CD14-positive monocyte (primary cell): ENCODE data around the gene SMIM26. TPM values are rescaled to one million over a fixed set of nuclear protein-coding genes. Genes with fewer than 3 reads are reported as not detected.

Source experiments
- DNase-seq, 3 donors: peaks; one replicate each; pipeline ENCODE4 v3.0.0-alpha.2; 2011 to 2022
- H2AFZ ChIP-seq: 2 replicates; pipeline ENCODE4 v1.6.0; 2012; ENCODE audit warnings: mild to moderate bottlenecking, low read depth, low read length, inconsistent platforms; ENCODE audit not compliant: insufficient read depth, poor library complexity, severe bottlenecking
- H3K27ac ChIP-seq, 2 donors: 1 replicate in 1 of 2; 2 replicates in 1 of 2; pipeline ENCODE4 v1.5.1; 2012 to 2013; ENCODE audit warnings: low read length in 2 of 2, control low read depth in 1 of 2, inconsistent platforms in 1 of 2, low read depth in 1 of 2, mild to moderate bottlenecking in 1 of 2
- H3K27me3 ChIP-seq, 2 donors: one replicate each; pipeline versions ENCODE4 v1.6.0 to v1.6.1; 2011 to 2013; ENCODE audit warnings: low read length in 2 of 2; ENCODE audit not compliant: control insufficient read depth in 2 of 2, insufficient read depth in 2 of 2
- H3K36me3 ChIP-seq, 2 donors: replicated peaks in 1 of 2; 1 replicate in 1 of 2; 2 replicates in 1 of 2; pipeline versions ENCODE4 v1.5.1 to v1.6.1; 2012 to 2013; ENCODE audit warnings: low read length in 2 of 2, control low read depth in 1 of 2, inconsistent platforms in 1 of 2, mild to moderate bottlenecking in 1 of 2; ENCODE audit not compliant: insufficient read depth in 2 of 2, control insufficient read depth in 1 of 2
- H3K4me1 ChIP-seq, 2 donors: 1 replicate in 1 of 2; 2 replicates in 1 of 2; pipeline versions ENCODE4 v1.5.1 to v1.6.1; 2012 to 2013; ENCODE audit warnings: low read length in 2 of 2, control low read depth in 1 of 2, inconsistent platforms in 1 of 2, mild to moderate bottlenecking in 1 of 2, moderate library complexity in 1 of 2; ENCODE audit not compliant: insufficient read depth in 2 of 2, control insufficient read depth in 1 of 2
- H3K4me2 ChIP-seq: replicated peaks from 2 replicates; pipeline ENCODE3; 2012; ENCODE audit warnings: low read length, moderate library complexity, mild to moderate bottlenecking; ENCODE audit not compliant: poor library complexity, severe bottlenecking; ENCODE audit errors: extremely low read depth
- H3K4me3 ChIP-seq, 3 experiments: fragments of 200-600 bp in 1 of 3; sonication (generic) in 1 of 3; replicated peaks in 1 of 3; 1 replicate in 2 of 3; 2 replicates in 1 of 3; pipeline ENCODE4 v1.5.1; 2011 to 2013; ENCODE audit warnings: low read length in 3 of 3, mild to moderate bottlenecking in 3 of 3, control low read depth in 2 of 3, low read depth in 2 of 3, inconsistent platforms in 1 of 3, moderate library complexity in 1 of 3
- H3K79me2 ChIP-seq: 2 replicates; pipeline ENCODE4 v1.6.0; 2012; ENCODE audit warnings: mild to moderate bottlenecking, control low read depth, inconsistent platforms, low read length, moderate library complexity; ENCODE audit not compliant: insufficient read depth
- H3K9ac ChIP-seq: 2 replicates; pipeline ENCODE4 v1.6.0; 2017; ENCODE audit warnings: low read length, mild to moderate bottlenecking; ENCODE audit not compliant: insufficient read depth, poor library complexity, severe bottlenecking
- H3K9me3 ChIP-seq, 2 donors: replicated peaks in 1 of 2; 1 replicate in 1 of 2; 2 replicates in 1 of 2; pipeline versions ENCODE4 v1.5.1 to v1.6.1; 2012 to 2013; ENCODE audit warnings: low read length in 2 of 2, control low read depth in 1 of 2; ENCODE audit not compliant: control insufficient read depth in 1 of 2, insufficient read depth in 1 of 2
- H4K20me1 ChIP-seq: 2 replicates; pipeline ENCODE4 v1.6.0; 2012; ENCODE audit warnings: mild to moderate bottlenecking, low read length, control low read depth, moderate library complexity; ENCODE audit not compliant: insufficient read depth
- H3K27ac Mint-ChIP-seq, 7 donors: one replicate each; pipeline ENCODE4 v1.8.0; 2020; ENCODE audit warnings: mild to moderate bottlenecking in 7 of 7, mixed read lengths in 7 of 7, moderate library complexity in 6 of 7, inconsistent platforms in 2 of 7
- H3K27me3 Mint-ChIP-seq, 3 donors: one replicate each; pipeline ENCODE4 v1.8.0; 2021 to 2022; ENCODE audit warnings: low read depth in 3 of 3, mild to moderate bottlenecking in 3 of 3, mixed read lengths in 3 of 3, moderate library complexity in 3 of 3, inconsistent platforms in 1 of 3
- H3K36me3 Mint-ChIP-seq, 2 donors: one replicate each; pipeline ENCODE4 v1.8.0; 2020; ENCODE audit warnings: mixed read lengths in 2 of 2, inconsistent platforms in 1 of 2, mild to moderate bottlenecking in 1 of 2
- H3K4me1 Mint-ChIP-seq: one replicate; pipeline ENCODE4 v1.8.0; 2020; ENCODE audit warnings: mild to moderate bottlenecking, mixed read lengths
- H3K4me3 Mint-ChIP-seq, 2 donors: one replicate each; pipeline ENCODE4 v1.8.0; 2020; ENCODE audit warnings: mild to moderate bottlenecking in 2 of 2, mixed read lengths in 2 of 2, moderate library complexity in 1 of 2
- H3K9me3 Mint-ChIP-seq, 7 donors: one replicate each; pipeline ENCODE4 v1.8.0; 2020 to 2022; ENCODE audit warnings: mixed read lengths in 7 of 7, mild to moderate bottlenecking in 6 of 7, moderate library complexity in 6 of 7, inconsistent platforms in 2 of 7
- WGBS: methylation state at CpG from one replicate; pipeline ENCODE4 v1.1.5; 2013; ENCODE audit warnings: missing lambda C conversion rate; ENCODE audit not compliant: insufficient coverage; 5-methylcytosine and 5-hydroxymethylcytosine counted together
- intact Hi-C, 2 donors: fragments of 100-400 bp; cut with micrococcal nuclease; formaldehyde crosslinking; loops; one replicate each; pipeline versions ENCODE4 v1.15.0 to v1.15.1; 2023
- polyA plus RNA-seq, 3 donors: library from polyadenylated mRNA; depleted of rRNA in 1 of 3; unstranded in 2 of 3; stranded (reverse) in 1 of 3; fragments of 300-500 nt in 2 of 3; fragments of >200 nt in 1 of 3; fragmentation: Illumina TruSeq in 2 of 3; gene quantifications; 1 replicate in 2 of 3; 2 replicates in 1 of 3; pipeline ENCODE4 v1.2.3, GENCODE V29; 2012 to 2021
- TF ChIP-seq, protein P1 (sequence below): fragments of 200-600 bp; IDR thresholded peaks from one replicate; pipeline ENCODE4 v1.8.0; 2022; ENCODE audit warnings: antibody characterized with exemption, mild to moderate bottlenecking

SMIM26 gene
- polyA plus RNA-seq, 3 donors, result 101 to 206 (median 176) TPM

DNA sequence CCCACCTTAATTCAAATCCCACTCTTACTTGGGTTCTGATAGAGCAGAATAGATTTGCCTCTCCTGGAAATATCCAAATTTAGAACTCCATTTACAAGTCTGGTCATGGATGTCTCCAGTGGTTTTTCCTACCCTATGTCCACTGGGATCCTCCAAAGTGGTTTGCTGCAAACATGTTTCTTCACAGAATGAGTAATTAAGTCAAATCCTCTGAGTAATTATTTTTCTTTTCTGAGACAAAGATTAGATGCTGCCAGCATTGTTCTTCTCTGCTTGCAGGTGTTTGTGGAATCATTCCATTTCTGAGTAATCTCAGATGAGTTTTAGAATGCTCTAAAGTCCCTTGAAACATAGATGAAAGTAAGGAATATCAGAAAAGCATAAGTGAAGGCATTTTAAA, 42.5 kb downstream of the SMIM26 start:
- intact Hi-C loops, result no loop called here
- Mint-ChIP-seq H3K9me3 (peaks cover 0 to 2% (median 0%) of the 10 kb centered on the region in 7 donors), H3K4me1 (peaks cover 3% of the 10 kb centered on the region), H3K27ac (no peak overlapping the region), H3K36me3 (peaks cover 8% of the 10 kb centered on the region in 2 donors), H3K4me3 (no peak overlapping the region), H3K27me3 (no peaks in the 10 kb centered on the region)
- no peaks in the 10 kb centered on the region for H3K9me3 ChIP-seq
- H3K27ac ChIP-seq, result no peak overlapping the region
- H4K20me1 ChIP-seq, result no peaks in the 10 kb centered on the region
- no peak overlapping the region for H3K9ac ChIP-seq
- H3K4me1 ChIP-seq, result no peaks in the 10 kb centered on the region
- no peak for DNase-seq
- H3K4me2 ChIP-seq, result no peak overlapping the region
- H3K79me2 ChIP-seq, result no peaks in the 10 kb centered on the region
- H3K36me3 ChIP-seq, result no peaks in the 10 kb centered on the region
- no peak overlapping the region for H3K4me3 ChIP-seq
- H2AFZ ChIP-seq, result no peak overlapping the region
- TF ChIP-seq, protein P1, sequence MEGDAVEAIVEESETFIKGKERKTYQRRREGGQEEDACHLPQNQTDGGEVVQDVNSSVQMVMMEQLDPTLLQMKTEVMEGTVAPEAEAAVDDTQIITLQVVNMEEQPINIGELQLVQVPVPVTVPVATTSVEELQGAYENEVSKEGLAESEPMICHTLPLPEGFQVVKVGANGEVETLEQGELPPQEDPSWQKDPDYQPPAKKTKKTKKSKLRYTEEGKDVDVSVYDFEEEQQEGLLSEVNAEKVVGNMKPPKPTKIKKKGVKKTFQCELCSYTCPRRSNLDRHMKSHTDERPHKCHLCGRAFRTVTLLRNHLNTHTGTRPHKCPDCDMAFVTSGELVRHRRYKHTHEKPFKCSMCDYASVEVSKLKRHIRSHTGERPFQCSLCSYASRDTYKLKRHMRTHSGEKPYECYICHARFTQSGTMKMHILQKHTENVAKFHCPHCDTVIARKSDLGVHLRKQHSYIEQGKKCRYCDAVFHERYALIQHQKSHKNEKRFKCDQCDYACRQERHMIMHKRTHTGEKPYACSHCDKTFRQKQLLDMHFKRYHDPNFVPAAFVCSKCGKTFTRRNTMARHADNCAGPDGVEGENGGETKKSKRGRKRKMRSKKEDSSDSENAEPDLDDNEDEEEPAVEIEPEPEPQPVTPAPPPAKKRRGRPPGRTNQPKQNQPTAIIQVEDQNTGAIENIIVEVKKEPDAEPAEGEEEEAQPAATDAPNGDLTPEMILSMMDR, result no peak
- H3K27me3 ChIP-seq, result no peaks in the 10 kb centered on the region

DNA sequence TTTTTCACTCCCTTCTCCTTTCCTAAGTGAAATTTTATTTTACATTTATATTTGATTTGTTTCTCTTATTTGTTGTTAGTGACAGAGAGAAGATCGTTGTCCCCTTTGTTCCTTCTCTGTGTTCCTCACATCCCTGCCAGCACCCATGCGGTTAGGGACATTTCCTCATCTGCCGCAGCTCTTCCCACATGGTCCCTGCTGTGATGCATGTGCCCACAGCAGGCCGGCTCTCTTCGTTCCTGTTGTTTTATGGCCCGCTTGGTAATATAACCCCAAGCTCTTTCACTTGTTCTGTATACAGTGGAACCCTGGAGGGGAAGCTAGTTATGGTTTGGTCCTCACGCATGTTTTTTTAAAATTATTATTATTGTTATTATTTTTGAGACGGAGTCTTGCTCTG, 44.3 kb downstream of the SMIM26 start:
- intact Hi-C loops, result no loop called here
- Histone ChIP-seq H3K27me3 (no peaks in the 10 kb centered on the region), H3K36me3 (no peaks in the 10 kb centered on the region), H3K9ac (no peak overlapping the region), H2AFZ (no peak overlapping the region), H3K79me2 (no peaks in the 10 kb centered on the region), H3K27ac (no peak overlapping the region), H3K9me3 (no peaks in the 10 kb centered on the region), H3K4me1 (no peaks in the 10 kb centered on the region), H4K20me1 (no peaks in the 10 kb centered on the region), H3K4me2 (no peak overlapping the region), H3K4me3 (no peak overlapping the region)
- H3K27ac Mint-ChIP-seq, result peak overlapping the region in 1 of 7 donors; percentile 81
- no peak for DNase-seq
- WGBS, result 93% methylated on average over 3 of the region's 8 CpGs
- H3K4me3 Mint-ChIP-seq, result no peak overlapping the region
- H3K27me3 Mint-ChIP-seq, result peaks cover 0 to under 1% (median 0%) of the 10 kb centered on the region in 3 donors
- H3K9me3 Mint-ChIP-seq, result peaks cover 0 to 2% (median 0%) of the 10 kb centered on the region in 7 donors
- TF ChIP-seq, protein P1, result no peak
- peaks cover 8% of the 10 kb centered on the region in 2 donors for H3K36me3 Mint-ChIP-seq
- peaks cover 3% of the 10 kb centered on the region for H3K4me1 Mint-ChIP-seq
